H1 (cell line): ENCODE measurements around the gene CNFN.

Experiments used
- BRCA1 ChIP-seq: IDR thresholded peaks from 2 replicates; pipeline ENCODE4 v1.6.1; 2012; ENCODE audit warnings: low read depth, low read length, improper control_type of control experiment
- GABPA ChIP-seq: IDR thresholded peaks from 2 replicates; pipeline ENCODE4 v1.6.1; 2011; ENCODE audit warnings: mild to moderate bottlenecking, low read length, moderate library complexity, borderline replicate concordance; ENCODE audit not compliant: insufficient read depth
- JUND ChIP-seq: IDR thresholded peaks from 2 replicates; pipeline ENCODE4 v1.6.1; 2011; ENCODE audit warnings: mild to moderate bottlenecking, improper control_type of control experiment, low read length
- POLR2A ChIP-seq, 2 experiments: IDR thresholded peaks; 1 replicate in 1 of 2; 2 replicates in 1 of 2; pipeline ENCODE4 v1.6.1; 2011; ENCODE audit warnings: low read depth in 2 of 2, low read length in 2 of 2, mild to moderate bottlenecking in 2 of 2; ENCODE audit errors: control extremely low read depth in 1 of 2
- RAD21 ChIP-seq, 2 experiments: IDR thresholded peaks in 1 of 2; conservative IDR thresholded peaks in 1 of 2; 2 replicates each; pipeline ENCODE4 v1.6.1; 2011; ENCODE audit warnings: low read depth in 2 of 2, low read length in 2 of 2, improper control_type of control experiment in 1 of 2, inconsistent platforms in 1 of 2, mild to moderate bottlenecking in 1 of 2, moderate library complexity in 1 of 2
- TAF7 ChIP-seq: optimal IDR thresholded peaks from 2 replicates; pipeline ENCODE3; 2011; ENCODE audit warnings: low read depth, mild to moderate bottlenecking, inconsistent platforms, low read length, moderate library complexity, borderline replicate concordance
- YY1 ChIP-seq: IDR thresholded peaks from 2 replicates; pipeline ENCODE4 v1.6.1; 2011; ENCODE audit warnings: low read depth, mild to moderate bottlenecking, low read length
- TF ChIP-seq, protein P1 (sequence below), 3 experiments: IDR thresholded peaks; 1 replicate in 2 of 3; 2 replicates in 1 of 3; pipeline versions ENCODE4 v1.5.1 to v1.6.1; 2011; ENCODE audit warnings: low read length in 3 of 3, mild to moderate bottlenecking in 3 of 3, inconsistent platforms in 2 of 3, low read depth in 1 of 3, moderate library complexity in 1 of 3; ENCODE audit not compliant: insufficient read depth in 1 of 3; ENCODE audit errors: control extremely low read depth in 1 of 3

DNA sequence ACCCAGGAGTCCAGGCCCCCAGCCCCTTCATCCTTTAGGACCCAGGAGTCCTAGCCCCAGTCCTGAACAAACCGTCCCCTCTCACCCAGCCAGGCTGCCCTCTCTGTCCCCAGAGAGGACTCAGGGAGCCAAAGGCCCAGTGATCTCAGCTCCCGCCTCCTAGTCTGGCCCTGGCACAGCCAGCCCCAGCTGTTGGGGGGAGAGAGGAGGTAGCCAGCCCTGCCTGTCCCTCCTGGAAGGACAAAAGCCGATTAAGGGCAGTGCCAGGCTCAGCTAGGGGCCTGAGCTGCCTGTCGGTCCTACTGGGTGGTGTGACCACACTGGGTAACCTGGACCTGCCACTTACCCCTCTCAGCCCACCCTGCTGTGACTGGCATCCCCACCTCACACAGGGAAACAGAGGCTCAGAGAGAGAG is 22.6 kb upstream of the CNFN start:
- TF ChIP-seq, protein P1, sequence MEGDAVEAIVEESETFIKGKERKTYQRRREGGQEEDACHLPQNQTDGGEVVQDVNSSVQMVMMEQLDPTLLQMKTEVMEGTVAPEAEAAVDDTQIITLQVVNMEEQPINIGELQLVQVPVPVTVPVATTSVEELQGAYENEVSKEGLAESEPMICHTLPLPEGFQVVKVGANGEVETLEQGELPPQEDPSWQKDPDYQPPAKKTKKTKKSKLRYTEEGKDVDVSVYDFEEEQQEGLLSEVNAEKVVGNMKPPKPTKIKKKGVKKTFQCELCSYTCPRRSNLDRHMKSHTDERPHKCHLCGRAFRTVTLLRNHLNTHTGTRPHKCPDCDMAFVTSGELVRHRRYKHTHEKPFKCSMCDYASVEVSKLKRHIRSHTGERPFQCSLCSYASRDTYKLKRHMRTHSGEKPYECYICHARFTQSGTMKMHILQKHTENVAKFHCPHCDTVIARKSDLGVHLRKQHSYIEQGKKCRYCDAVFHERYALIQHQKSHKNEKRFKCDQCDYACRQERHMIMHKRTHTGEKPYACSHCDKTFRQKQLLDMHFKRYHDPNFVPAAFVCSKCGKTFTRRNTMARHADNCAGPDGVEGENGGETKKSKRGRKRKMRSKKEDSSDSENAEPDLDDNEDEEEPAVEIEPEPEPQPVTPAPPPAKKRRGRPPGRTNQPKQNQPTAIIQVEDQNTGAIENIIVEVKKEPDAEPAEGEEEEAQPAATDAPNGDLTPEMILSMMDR (IDR thresholded peaks at IDR 0.05; ENCODE audit: control extremely low read depth in 1 of 3, insufficient read depth in 1 of 3, low read depth in 1 of 3, low read length in 3 of 3), result no peak
- TF ChIP-seq POLR2A (IDR thresholded peaks at IDR 0.05; ENCODE audit: control extremely low read depth in 1 of 2, low read depth in 2 of 2, low read length in 2 of 2) (no peak), JUND (no peak), RAD21 (IDR thresholded peaks at IDR 0.05 in 1 of 2, conservative IDR thresholded peaks at IDR 0.05 in 1 of 2; ENCODE audit: low read depth in 2 of 2, low read length in 2 of 2) (no peak), GABPA (no peak), TAF7 (no peak), YY1 (no peak), BRCA1 (no peak)
